Glutamatergic neuron (in vitro differentiated cells): ENCODE results near the gene PAWR. TPM values are rescaled to one million over a fixed set of nuclear protein-coding genes. Genes with fewer than 3 reads are reported as not detected.

Experiments used
- DNase-seq: peaks from one replicate; pipeline ENCODE4 v3.0.0; 2022
- H3K27ac Mint-ChIP-seq: one replicate; pipeline ENCODE4 v1.8.0; 2020; ENCODE audit warnings: mild to moderate bottlenecking, mixed read lengths, inconsistent platforms; ENCODE audit not compliant: unreplicated experiment
- H3K27me3 Mint-ChIP-seq: one replicate; pipeline ENCODE4 v1.8.0; 2020; ENCODE audit warnings: mild to moderate bottlenecking, moderate library complexity, mixed read lengths, inconsistent platforms; ENCODE audit not compliant: unreplicated experiment
- H3K36me3 Mint-ChIP-seq: one replicate; pipeline ENCODE4 v1.8.0; 2020; ENCODE audit warnings: mild to moderate bottlenecking, mixed read lengths, inconsistent platforms; ENCODE audit not compliant: unreplicated experiment
- H3K4me1 Mint-ChIP-seq: one replicate; pipeline ENCODE4 v1.8.0; 2020; ENCODE audit warnings: mild to moderate bottlenecking, low read depth, mixed read lengths, inconsistent platforms; ENCODE audit not compliant: unreplicated experiment
- H3K4me3 Mint-ChIP-seq: one replicate; pipeline ENCODE4 v1.8.0; 2020; ENCODE audit warnings: mild to moderate bottlenecking, mixed read lengths, inconsistent platforms; ENCODE audit not compliant: unreplicated experiment
- H3K9me3 Mint-ChIP-seq: one replicate; pipeline ENCODE4 v1.8.0; 2020; ENCODE audit warnings: mild to moderate bottlenecking, moderate library complexity, mixed read lengths, inconsistent platforms; ENCODE audit not compliant: unreplicated experiment
- CTCF ChIP-seq: fragments of 200-600 bp; sonication (generic); IDR thresholded peaks from one replicate; pipeline ENCODE4 v1.5.0; 2021; ENCODE audit not compliant: partially characterized antibody, unreplicated experiment
- total RNA-seq: library from RNA; stranded (reverse); fragmentation: NEBNext Ultra II Directional; extraction: Animal tissue kit (Norgen Biotek cat#: 25700); gene quantifications from one replicate; pipeline ENCODE4 v1.2.1, GENCODE V29; 2021; ENCODE audit not compliant: unreplicated experiment

The PAWR gene
- total RNA-seq, 1 donor from 2014 or later, result 7.0 TPM

- Mint-ChIP-seq H3K27ac (no peak overlapping the region), H3K27me3 (no peaks in the 10 kb centered on the region), H3K4me1 (no peaks in the 10 kb centered on the region), H3K9me3 (peaks cover 2% of the 10 kb centered on the region), H3K36me3 (no peaks in the 10 kb centered on the region), H3K4me3 (no peak overlapping the region)
- no peak for TF ChIP-seq CTCF
- no peak for DNase-seq
Observed at GRCh38 chr12:79717006-79717405, 26.2 kb upstream of the PAWR start.

- Mint-ChIP-seq H3K27ac (no peak overlapping the region), H3K4me1 (no peaks in the 10 kb centered on the region), H3K36me3 (no peaks in the 10 kb centered on the region), H3K27me3 (no peaks in the 10 kb centered on the region), H3K4me3 (no peak overlapping the region), H3K9me3 (peaks cover 1% of the 10 kb centered on the region)
- no peak for DNase-seq
- TF ChIP-seq CTCF, result no peak
Observed at GRCh38 chr12:79715308-79715707, 24.5 kb upstream of the PAWR start.

GRCh38 chr12:79710707-79711483, 20.1 kb upstream of the PAWR start:
- DNase-seq, result no peak
- H3K27me3 Mint-ChIP-seq, result peaks cover 2% of the 10 kb centered on the region
- no peaks in the 10 kb centered on the region for H3K9me3 Mint-ChIP-seq
- H3K4me1 Mint-ChIP-seq, result no peaks in the 10 kb centered on the region
- no peaks in the 10 kb centered on the region for H3K36me3 Mint-ChIP-seq
- H3K27ac Mint-ChIP-seq, result no peak overlapping the region
- no peak overlapping the region for H3K4me3 Mint-ChIP-seq
- TF ChIP-seq CTCF, result no peak

GRCh38 chr12:79707830-79708229, 17.1 kb upstream of the PAWR start:
- Mint-ChIP-seq H3K4me3 (no peak overlapping the region), H3K36me3 (no peaks in the 10 kb centered on the region), H3K4me1 (no peaks in the 10 kb centered on the region), H3K9me3 (no peaks in the 10 kb centered on the region), H3K27me3 (peaks cover 2% of the 10 kb centered on the region), H3K27ac (no peak overlapping the region)
- TF ChIP-seq CTCF, result no peak
- no peak for DNase-seq

GRCh38 chr12:79706676-79707075, 15.9 kb upstream of the PAWR start:
- no peaks in the 10 kb centered on the region for H3K36me3 Mint-ChIP-seq
- no peaks in the 10 kb centered on the region for H3K9me3 Mint-ChIP-seq
- no peak for DNase-seq
- no peaks in the 10 kb centered on the region for H3K4me1 Mint-ChIP-seq
- H3K4me3 Mint-ChIP-seq, result no peak overlapping the region
- H3K27ac Mint-ChIP-seq, result no peak overlapping the region
- H3K27me3 Mint-ChIP-seq, result peaks cover 2% of the 10 kb centered on the region
- TF ChIP-seq CTCF, result no peak
